Fibroblast of lung (primary cell): ENCODE results near the gene DNAL4.

Experiments
- CTCF ChIP-seq, 2 donors: IDR thresholded peaks in 1 of 2; conservative IDR thresholded peaks in 1 of 2; 1 replicate in 1 of 2; 2 replicates in 1 of 2; pipeline ENCODE4 v1.5.1; 2011 to 2012; ENCODE audit warnings: low read length in 2 of 2, control low read depth in 1 of 2, inconsistent platforms in 1 of 2, low read depth in 1 of 2, mild to moderate bottlenecking in 1 of 2
- EZH2 ChIP-seq: IDR thresholded peaks from 2 replicates; pipeline ENCODE4 v1.5.1; 2012; ENCODE audit warnings: low read length, control low read depth, mild to moderate bottlenecking; ENCODE audit errors: missing control alignments

GRCh38 chr22:38839686-38840085 lies 45.7 kb upstream of the DNAL4 start:
- TF ChIP-seq EZH2 (no peak), CTCF (conservative IDR thresholded peaks at IDR 0.05 in 1 of 2, IDR thresholded peaks at IDR 0.05 in 1 of 2; ENCODE audit: low read depth in 1 of 2, low read length in 2 of 2) (no peak)
